GM23248 (cell line): ENCODE data around the gene ABCC1. TPM values are rescaled to one million over a fixed set of nuclear protein-coding genes. Genes with fewer than 3 reads are reported as not detected.

Experiments
- DNase-seq: peaks from one replicate; pipeline ENCODE4 v3.0.0-alpha.2; 2015
- H2AFZ ChIP-seq: fragments of 200-600 bp; sonication (generic); 2 replicates; pipeline ENCODE4 v1.6.1; 2016; ENCODE audit warnings: antibody characterized with exemption
- H3F3A ChIP-seq: fragments of 200-600 bp; sonication (generic); 2 replicates; pipeline ENCODE4 v1.6.1; 2016; ENCODE audit warnings: mild to moderate bottlenecking, antibody characterized with exemption, mixed run types; ENCODE audit not compliant: insufficient read depth
- H3K27ac ChIP-seq: fragments of 200-600 bp; sonication (generic); 2 replicates; pipeline ENCODE4 v1.5.1; 2016; ENCODE audit warnings: mild to moderate bottlenecking
- H3K27me3 ChIP-seq: fragments of 200-600 bp; sonication (generic); replicated peaks from 2 replicates; pipeline ENCODE4 v1.6.1; 2016; ENCODE audit warnings: mild to moderate bottlenecking; ENCODE audit not compliant: insufficient read depth
- H3K36me3 ChIP-seq: fragments of 200-600 bp; sonication (generic); 2 replicates; pipeline ENCODE4 v1.6.1; 2016; ENCODE audit warnings: low read depth, mild to moderate bottlenecking
- H3K4me1 ChIP-seq: fragments of 200-600 bp; sonication (generic); 2 replicates; pipeline ENCODE4 v1.6.1; 2016; ENCODE audit warnings: mild to moderate bottlenecking; ENCODE audit not compliant: insufficient read depth
- H3K4me2 ChIP-seq: fragments of 200-600 bp; sonication (generic); one replicate; pipeline ENCODE4 v1.6.1; 2016; ENCODE audit warnings: mild to moderate bottlenecking; ENCODE audit not compliant: unreplicated experiment
- H3K4me3 ChIP-seq: fragments of 200-600 bp; sonication (generic); 2 replicates; pipeline ENCODE4 v1.5.1; 2016; ENCODE audit warnings: mild to moderate bottlenecking
- H3K79me2 ChIP-seq: fragments of 200-600 bp; sonication (generic); 2 replicates; pipeline ENCODE4 v1.6.1; 2016; ENCODE audit warnings: mild to moderate bottlenecking; ENCODE audit not compliant: insufficient read depth
- H3K9ac ChIP-seq: fragments of 200-600 bp; sonication (generic); 2 replicates; pipeline ENCODE4 v1.6.1; 2016; ENCODE audit warnings: mild to moderate bottlenecking
- H3K9me2 ChIP-seq: fragments of 200-600 bp; sonication (generic); 2 replicates; pipeline ENCODE4 v1.6.1; 2016; ENCODE audit warnings: mixed run types, mild to moderate bottlenecking, moderate library complexity; ENCODE audit not compliant: insufficient read depth
- H3K9me3 ChIP-seq: fragments of 200-600 bp; sonication (generic); one replicate; pipeline ENCODE4 v1.6.1; 2017; ENCODE audit warnings: low read depth
- H4K20me1 ChIP-seq: fragments of 200-600 bp; sonication (generic); 2 replicates; pipeline ENCODE4 v1.6.0; 2016; ENCODE audit not compliant: insufficient read depth
- EZH2 ChIP-seq: fragments of 200-600 bp; sonication (generic); IDR thresholded peaks from 2 replicates; pipeline ENCODE4 v1.6.1; 2018; ENCODE audit warnings: antibody characterized with exemption, mild to moderate bottlenecking; ENCODE audit not compliant: insufficient read depth, poor library complexity, severe bottlenecking
- EZH2phosphoT487 ChIP-seq: fragments of 200-600 bp; sonication (generic); IDR thresholded peaks from 2 replicates; pipeline ENCODE4 v1.6.1; 2018; ENCODE audit warnings: antibody characterized with exemption, moderate library complexity, mild to moderate bottlenecking, low read depth; ENCODE audit not compliant: insufficient read depth
- WGBS, 2 experiments: methylation state at CpG; one replicate each; pipeline ENCODE4 v1.1.6; 2015 to 2017; ENCODE audit warnings: low lambda C conversion rate in 2 of 2, low coverage in 1 of 2; ENCODE audit errors: missing lambda C conversion rate in 2 of 2; 5-methylcytosine and 5-hydroxymethylcytosine counted together
- in situ Hi-C: fragments of 300-500 bp; cut with MboI; formaldehyde crosslinking; loops from 2 replicates; pipeline ENCODE4 v1.15.0; 2020
- polyA plus RNA-seq: library from polyadenylated mRNA; unstranded; fragments of >200 nt; fragmentation: Nextera tagmentation; extraction: Ambion mirVana; gene quantifications from 2 replicates; pipeline ENCODE4 v1.2.1, GENCODE V29; 2016
- total RNA-seq: library from RNA; depleted of rRNA; stranded (reverse); fragments of >200 nt; shearing (Covaris generic); gene quantifications from 2 replicates; pipeline ENCODE4 v1.2.3, GENCODE V29; 2014

ABCC1 gene
- total and polyA plus RNA-seq, 2 experiments from 2014 or later, result 16.2 to 25.5 TPM

GRCh38 chr16:15983898-15984297, 34.5 kb downstream of the ABCC1 start:
- Histone ChIP-seq H3F3A (peaks cover 8% of the 10 kb centered on the region), H3K27me3 (no peaks in the 10 kb centered on the region), H3K36me3 (no peaks in the 10 kb centered on the region), H4K20me1 (no peaks in the 10 kb centered on the region), H3K9me2 (no peaks in the 10 kb centered on the region), H3K27ac (no peak overlapping the region), H3K9ac (no peak overlapping the region), H3K79me2 (peaks cover 100% of the 10 kb centered on the region), H3K4me2 (no peak overlapping the region), H3K9me3 (no peaks in the 10 kb centered on the region), H3K4me3 (no peak overlapping the region), H2AFZ (no peak overlapping the region), H3K4me1 (peaks cover 13% of the 10 kb centered on the region)
- in situ Hi-C loops, result no loop called here
- peak; percentile 35 for DNase-seq
- TF ChIP-seq EZH2 (no peak), EZH2phosphoT487 (no peak)
- WGBS, 2 experiments, result 56 to 59% methylated on average over 5 of the region's 5 CpGs

GRCh38 chr16:15985144-15985543, 35.7 kb downstream of the ABCC1 start:
- H3K4me3 ChIP-seq, result no peak overlapping the region
- in situ Hi-C loops, result no loop called here
- H3K9me2 ChIP-seq, result no peaks in the 10 kb centered on the region
- H4K20me1 ChIP-seq, result no peaks in the 10 kb centered on the region
- TF ChIP-seq EZH2 (no peak), EZH2phosphoT487 (no peak)
- H3K79me2 ChIP-seq, result peaks cover 98% of the 10 kb centered on the region
- 95 to 98% methylated on average over 4 of the region's 4 CpGs for WGBS, 2 experiments
- no peaks in the 10 kb centered on the region for H3K9me3 ChIP-seq
- no peak overlapping the region for H2AFZ ChIP-seq
- peaks cover 24% of the 10 kb centered on the region for H3K4me1 ChIP-seq
- H3K36me3 ChIP-seq, result no peaks in the 10 kb centered on the region
- H3K4me2 ChIP-seq, result no peak overlapping the region
- H3F3A ChIP-seq, result peaks cover 19% of the 10 kb centered on the region
- no peaks in the 10 kb centered on the region for H3K27me3 ChIP-seq
- H3K27ac ChIP-seq, result no peak overlapping the region
- no peak overlapping the region for H3K9ac ChIP-seq
- DNase-seq, result no peak

- DNase-seq, result no peak
- Histone ChIP-seq H2AFZ (no peak overlapping the region), H3K79me2 (peaks cover 98% of the 10 kb centered on the region), H4K20me1 (no peaks in the 10 kb centered on the region), H3K9me3 (no peaks in the 10 kb centered on the region), H3F3A (peaks cover 26% of the 10 kb centered on the region), H3K9me2 (no peaks in the 10 kb centered on the region), H3K4me2 (no peak overlapping the region), H3K27me3 (no peaks in the 10 kb centered on the region), H3K4me1 (peaks cover 28% of the 10 kb centered on the region), H3K36me3 (no peaks in the 10 kb centered on the region), H3K4me3 (no peak overlapping the region), H3K27ac (no peak overlapping the region), H3K9ac (no peak overlapping the region)
- 97 to 99% methylated on average over 9 of the region's 9 CpGs for WGBS, 2 experiments
- in situ Hi-C loops, result no loop called here
- TF ChIP-seq EZH2 (no peak), EZH2phosphoT487 (no peak)
These were observed 36.8 kb downstream of the ABCC1 start for GRCh38 chr16:15986261-15986660.

- no peaks in the 10 kb centered on the region for H3K36me3 ChIP-seq
- WGBS, 2 experiments, result 80 to 82% methylated on average over 5 of the region's 5 CpGs
- peak overlapping the region; percentile 70 for H3K9ac ChIP-seq
- H4K20me1 ChIP-seq, result no peaks in the 10 kb centered on the region
- H3F3A ChIP-seq, result peaks cover 32% of the 10 kb centered on the region
- H3K79me2 ChIP-seq, result peaks cover 98% of the 10 kb centered on the region
- H3K27me3 ChIP-seq, result no peaks in the 10 kb centered on the region
- peak overlapping the region; percentile 89 for H3K27ac ChIP-seq
- DNase-seq, result no peak
- peaks cover 33% of the 10 kb centered on the region for H3K4me1 ChIP-seq
- no peaks in the 10 kb centered on the region for H3K9me2 ChIP-seq
- in situ Hi-C loops, result no loop called here
- TF ChIP-seq EZH2phosphoT487 (no peak), EZH2 (no peak)
- no peak overlapping the region for H3K4me2 ChIP-seq
- no peaks in the 10 kb centered on the region for H3K9me3 ChIP-seq
- H3K4me3 ChIP-seq, result no peak overlapping the region
- H2AFZ ChIP-seq, result no peak overlapping the region
These were observed 39.0 kb downstream of the ABCC1 start for GRCh38 chr16:15988268-15989013.
